HEK293 (cell line): ENCODE data around the gene EPHB1.

Experiments used
- CTCF ChIA-PET: fragments of 350-600 bp; formaldehyde crosslinking; extraction: SDS; loops from one replicate; lab custom pipeline; 2021; ENCODE audit warnings: antibody characterized with exemption; lab: Yijun Ruan, JAX
- POLR2A ChIA-PET: fragments of 300-600 bp; formaldehyde crosslinking; extraction: SDS; loops from one replicate; lab custom pipeline; 2020; ENCODE audit warnings: antibody characterized with exemption, inconsistent platforms; lab: Yijun Ruan, JAX
- H3K27ac ChIP-seq: fragments of 200-500 bp; sonication (Bioruptor generic); 2 replicates; pipeline ENCODE4 v1.5.1; 2014; ENCODE audit warnings: low read depth, low read length, control low read depth, inconsistent platforms; ENCODE audit errors: extremely low read depth
- H3K36me3 ChIP-seq, 2 experiments: fragments of 200-500 bp in 1 of 2; sonication (Bioruptor generic) in 1 of 2; 1 replicate in 1 of 2; 2 replicates in 1 of 2; pipeline ENCODE4 v1.5.1; 2014 to 2017; ENCODE audit warnings: inconsistent platforms in 2 of 2, low read length in 2 of 2; ENCODE audit not compliant: control insufficient read depth in 2 of 2, insufficient read depth in 1 of 2
- H3K4me1 ChIP-seq: fragments of 200-500 bp; sonication (Bioruptor generic); 2 replicates; pipeline ENCODE4 v1.5.1; 2014; ENCODE audit warnings: mild to moderate bottlenecking, low read length, inconsistent platforms; ENCODE audit not compliant: control insufficient read depth, insufficient read depth
- H3K4me3 ChIP-seq: 2 replicates; pipeline ENCODE4 v1.5.1; 2011; ENCODE audit warnings: low read depth, mild to moderate bottlenecking, control low read depth, low read length, moderate library complexity
- H3K9me3 ChIP-seq: fragments of 200-500 bp; sonication (Bioruptor generic); 2 replicates; pipeline ENCODE4 v1.5.1; 2014; ENCODE audit warnings: low read depth, low read length, inconsistent platforms; ENCODE audit not compliant: control insufficient read depth, insufficient read depth
- BCL11B ChIP-seq: fragments of 450-650 bp; formaldehyde crosslinking; IDR thresholded peaks from 2 replicates; pipeline ENCODE4 v1.5.1; 2016; ENCODE audit warnings: low read depth, missing biosample characterization, missing genetic modification characterization
- EGR2 ChIP-seq: fragments of 450-650 bp; formaldehyde crosslinking; IDR thresholded peaks from 2 replicates; pipeline ENCODE4 v1.5.1; 2016; ENCODE audit warnings: low read depth, missing biosample characterization, missing genetic modification characterization
- GLIS1 ChIP-seq: fragments of 450-650 bp; formaldehyde crosslinking; IDR thresholded peaks from 2 replicates; pipeline ENCODE4 v1.5.1; 2016; ENCODE audit warnings: missing biosample characterization, missing genetic modification characterization
- HIC1 ChIP-seq: fragments of 450-650 bp; formaldehyde crosslinking; IDR thresholded peaks from 2 replicates; pipeline ENCODE4 v1.5.1; 2016; ENCODE audit warnings: missing biosample characterization, missing genetic modification characterization
- IKZF3 ChIP-seq: fragments of 450-650 bp; IDR thresholded peaks from 2 replicates; pipeline ENCODE4 v1.5.0; 2018; ENCODE audit warnings: missing biosample characterization, mild to moderate bottlenecking, missing genetic modification characterization, moderate library complexity
- KLF9 ChIP-seq: fragments of 450-650 bp; formaldehyde crosslinking; IDR thresholded peaks from 2 replicates; pipeline ENCODE4 v1.5.1; 2016; ENCODE audit warnings: missing biosample characterization, missing genetic modification characterization, low read depth
- OVOL3 ChIP-seq: fragments of 450-650 bp; formaldehyde crosslinking; IDR thresholded peaks from 2 replicates; pipeline ENCODE4 v1.5.1; 2016; ENCODE audit warnings: missing biosample characterization, missing genetic modification characterization
- PBX3 ChIP-seq: sonication (generic); formaldehyde crosslinking; IDR thresholded peaks from 2 replicates; pipeline ENCODE4 v1.8.1; 2022; ENCODE audit warnings: mild to moderate bottlenecking, moderate library complexity, missing genetic modification reagents
- REPIN1 ChIP-seq: fragments of 450-650 bp; formaldehyde crosslinking; IDR thresholded peaks from 2 replicates; pipeline ENCODE4 v1.5.1; 2017; ENCODE audit warnings: missing biosample characterization, missing genetic modification characterization, low read depth
- WT1 ChIP-seq: fragments of 450-650 bp; formaldehyde crosslinking; IDR thresholded peaks from 2 replicates; pipeline ENCODE4 v1.5.1; 2016; ENCODE audit warnings: missing biosample characterization, missing genetic modification characterization
- ZBTB26 ChIP-seq: fragments of 450-650 bp; formaldehyde crosslinking; optimal IDR thresholded peaks from 2 replicates; pipeline ENCODE3; 2016; ENCODE audit warnings: missing biosample characterization, mild to moderate bottlenecking, missing genetic modification characterization
- ZFHX2 ChIP-seq: fragments of 450-650 bp; formaldehyde crosslinking; conservative IDR thresholded peaks from 2 replicates; pipeline ENCODE4 v1.5.1; 2016; ENCODE audit warnings: missing biosample characterization, missing genetic modification characterization
- ZIC2 ChIP-seq: fragments of 450-650 bp; formaldehyde crosslinking; IDR thresholded peaks from 2 replicates; pipeline ENCODE4 v1.5.1; 2016; ENCODE audit warnings: missing biosample characterization, missing genetic modification characterization
- ZNF211 ChIP-seq: fragments of 450-650 bp; formaldehyde crosslinking; IDR thresholded peaks from 2 replicates; pipeline ENCODE4 v1.5.1; 2016; ENCODE audit warnings: low read depth, missing biosample characterization, missing genetic modification characterization
- ZNF23 ChIP-seq: fragments of 450-650 bp; formaldehyde crosslinking; IDR thresholded peaks from 2 replicates; pipeline ENCODE4 v1.5.1; 2016; ENCODE audit warnings: missing biosample characterization, missing genetic modification characterization, borderline replicate concordance
- ZNF24 ChIP-seq: fragments of 450-650 bp; formaldehyde crosslinking; IDR thresholded peaks from 2 replicates; pipeline ENCODE4 v1.5.1; 2016; ENCODE audit warnings: missing biosample characterization, missing genetic modification characterization
- ZNF248 ChIP-seq: fragments of 450-650 bp; formaldehyde crosslinking; IDR thresholded peaks from 2 replicates; pipeline ENCODE4 v1.5.1; 2017; ENCODE audit warnings: missing biosample characterization, missing genetic modification characterization
- ZNF335 ChIP-seq: fragments of 450-650 bp; formaldehyde crosslinking; conservative IDR thresholded peaks from 2 replicates; pipeline ENCODE4 v1.5.1; 2016; ENCODE audit warnings: missing biosample characterization, missing genetic modification characterization
- ZNF366 ChIP-seq: fragments of 450-650 bp; formaldehyde crosslinking; conservative IDR thresholded peaks from 2 replicates; pipeline ENCODE4 v1.5.1; 2016; ENCODE audit warnings: missing biosample characterization, missing genetic modification characterization
- ZNF514 ChIP-seq: fragments of 450-650 bp; formaldehyde crosslinking; IDR thresholded peaks from 2 replicates; pipeline ENCODE4 v1.5.1; 2016; ENCODE audit warnings: missing biosample characterization, missing genetic modification characterization
- ZNF548 ChIP-seq: fragments of 450-650 bp; formaldehyde crosslinking; IDR thresholded peaks from 2 replicates; pipeline ENCODE4 v1.5.1; 2016; ENCODE audit warnings: missing biosample characterization, missing genetic modification characterization
- ZNF585B ChIP-seq: fragments of 450-650 bp; formaldehyde crosslinking; IDR thresholded peaks from 2 replicates; pipeline ENCODE4 v1.5.1; 2016; ENCODE audit warnings: missing biosample characterization, missing genetic modification characterization
- ZNF654 ChIP-seq: fragments of 450-650 bp; formaldehyde crosslinking; IDR thresholded peaks from 2 replicates; pipeline ENCODE4 v1.5.1; 2016; ENCODE audit warnings: low read depth, missing biosample characterization, missing genetic modification characterization
- ZNF76 ChIP-seq: fragments of 450-650 bp; formaldehyde crosslinking; IDR thresholded peaks from 2 replicates; pipeline ENCODE4; 2016; ENCODE audit warnings: low read depth, missing biosample characterization, missing genetic modification characterization, borderline replicate concordance
- TF ChIP-seq, protein P1 (sequence below): fragments of 450-650 bp; formaldehyde crosslinking; IDR thresholded peaks from 2 replicates; pipeline ENCODE4 v1.5.1; 2016; ENCODE audit warnings: missing biosample characterization, missing genetic modification characterization
- TF ChIP-seq, protein P2 (sequence below): fragments of 450-650 bp; formaldehyde crosslinking; IDR thresholded peaks from 2 replicates; pipeline ENCODE4 v1.5.1; 2016; ENCODE audit warnings: missing biosample characterization, missing genetic modification characterization

Gene EPHB1

GRCh38 chr3:134796281-134797056 is 1.4 kb downstream of the EPHB1 start:
- no peaks in the 10 kb centered on the region for H3K36me3 ChIP-seq
- H3K9me3 ChIP-seq: no peaks in the 10 kb centered on the region
- H3K27ac ChIP-seq: no peak overlapping the region
- no peaks in the 10 kb centered on the region for H3K4me1 ChIP-seq
- ChIA-PET CTCF (interaction anchor here (4.0 kb wide), 1 partner anchor 707 kb away, joined by 47 read pairs; no protein-coding TSS in a partner anchor), POLR2A (interaction anchor here (0.6 kb wide), 1 partner anchor 151 kb away, joined by 3 read pairs; no protein-coding TSS in a partner anchor)
- peak overlapping the region; percentile 47 for H3K4me3 ChIP-seq
- TF ChIP-seq EGR2: peak; percentile 21; the same call in 1 of the 2 replicates
- peak; percentile 72 for TF ChIP-seq GLIS1 (tag by site-specific recombination)
- peak; percentile 38; the same call in 1 of the 2 replicates for TF ChIP-seq ZNF76 (tag by site-specific recombination)
- no peak for TF ChIP-seq WT1 (tag by site-specific recombination)
- TF ChIP-seq REPIN1: no peak
- peak; percentile 10; the same call in 1 of the 2 replicates for TF ChIP-seq IKZF3 (tag by site-specific recombination)
- no peak for TF ChIP-seq ZFHX2 (tag by site-specific recombination)
- no peak for TF ChIP-seq BCL11B
- TF ChIP-seq, protein P1, sequence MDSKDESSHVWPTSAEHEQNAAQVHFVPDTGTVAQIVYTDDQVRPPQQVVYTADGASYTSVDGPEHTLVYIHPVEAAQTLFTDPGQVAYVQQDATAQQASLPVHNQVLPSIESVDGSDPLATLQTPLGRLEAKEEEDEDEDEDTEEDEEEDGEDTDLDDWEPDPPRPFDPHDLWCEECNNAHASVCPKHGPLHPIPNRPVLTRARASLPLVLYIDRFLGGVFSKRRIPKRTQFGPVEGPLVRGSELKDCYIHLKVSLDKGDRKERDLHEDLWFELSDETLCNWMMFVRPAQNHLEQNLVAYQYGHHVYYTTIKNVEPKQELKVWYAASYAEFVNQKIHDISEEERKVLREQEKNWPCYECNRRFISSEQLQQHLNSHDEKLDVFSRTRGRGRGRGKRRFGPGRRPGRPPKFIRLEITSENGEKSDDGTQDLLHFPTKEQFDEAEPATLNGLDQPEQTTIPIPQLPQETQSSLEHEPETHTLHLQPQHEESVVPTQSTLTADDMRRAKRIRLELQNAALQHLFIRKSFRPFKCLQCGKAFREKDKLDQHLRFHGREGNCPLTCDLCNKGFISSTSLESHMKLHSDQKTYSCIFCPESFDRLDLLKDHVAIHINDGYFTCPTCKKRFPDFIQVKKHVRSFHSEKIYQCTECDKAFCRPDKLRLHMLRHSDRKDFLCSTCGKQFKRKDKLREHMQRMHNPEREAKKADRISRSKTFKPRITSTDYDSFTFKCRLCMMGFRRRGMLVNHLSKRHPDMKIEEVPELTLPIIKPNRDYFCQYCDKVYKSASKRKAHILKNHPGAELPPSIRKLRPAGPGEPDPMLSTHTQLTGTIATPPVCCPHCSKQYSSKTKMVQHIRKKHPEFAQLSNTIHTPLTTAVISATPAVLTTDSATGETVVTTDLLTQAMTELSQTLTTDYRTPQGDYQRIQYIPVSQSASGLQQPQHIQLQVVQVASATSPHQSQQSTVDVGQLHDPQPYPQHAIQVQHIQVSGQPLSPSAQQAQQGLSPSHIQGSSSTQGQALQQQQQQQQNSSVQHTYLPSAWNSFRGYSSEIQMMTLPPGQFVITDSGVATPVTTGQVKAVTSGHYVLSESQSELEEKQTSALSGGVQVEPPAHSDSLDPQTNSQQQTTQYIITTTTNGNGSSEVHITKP (tag by site-specific recombination): peak; percentile 98
- no peak for TF ChIP-seq ZNF23 (tag by site-specific recombination)
- no peak for TF ChIP-seq ZNF585B
- TF ChIP-seq HIC1 (tag by site-specific recombination): peak; percentile 25; the same call in 1 of the 2 replicates
- no peak for TF ChIP-seq ZNF24 (tag by site-specific recombination)
- no peak for TF ChIP-seq ZNF548 (tag by site-specific recombination)
- TF ChIP-seq ZNF248 (tag by site-specific recombination): no peak
- TF ChIP-seq ZNF211 (tag by site-specific recombination): no peak
- TF ChIP-seq ZNF514 (tag by site-specific recombination): no peak
- peak; percentile 82 for TF ChIP-seq ZNF335
- peak; percentile 62 for TF ChIP-seq ZIC2 (tag by site-specific recombination)
- peak; percentile 45 for TF ChIP-seq ZBTB26 (tag by site-specific recombination)
- TF ChIP-seq KLF9: no peak
- TF ChIP-seq PBX3 (CRISPR knock-in tag): no peak
- TF ChIP-seq, protein P2, sequence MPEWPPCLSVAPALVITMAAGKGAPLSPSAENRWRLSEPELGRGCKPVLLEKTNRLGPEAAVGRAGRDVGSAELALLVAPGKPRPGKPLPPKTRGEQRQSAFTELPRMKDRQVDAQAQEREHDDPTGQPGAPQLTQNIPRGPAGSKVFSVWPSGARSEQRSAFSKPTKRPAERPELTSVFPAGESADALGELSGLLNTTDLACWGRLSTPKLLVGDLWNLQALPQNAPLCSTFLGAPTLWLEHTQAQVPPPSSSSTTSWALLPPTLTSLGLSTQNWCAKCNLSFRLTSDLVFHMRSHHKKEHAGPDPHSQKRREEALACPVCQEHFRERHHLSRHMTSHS (tag by site-specific recombination): no peak
- no peak for TF ChIP-seq OVOL3 (tag by site-specific recombination)
- no peak for TF ChIP-seq ZNF366
- TF ChIP-seq ZNF654 (tag by site-specific recombination): no peak
